ENCODE data around the gene LRRC73.
A peak's percentile ranks its signal among the peaks of the same experiment; 100 is the strongest.
"Not testable (repeated sequence)": the region's sequence is repeated elsewhere in the genome, so short reads cannot be mapped to it uniquely, and the experiment has no call there.

Gene LRRC73, protein sequence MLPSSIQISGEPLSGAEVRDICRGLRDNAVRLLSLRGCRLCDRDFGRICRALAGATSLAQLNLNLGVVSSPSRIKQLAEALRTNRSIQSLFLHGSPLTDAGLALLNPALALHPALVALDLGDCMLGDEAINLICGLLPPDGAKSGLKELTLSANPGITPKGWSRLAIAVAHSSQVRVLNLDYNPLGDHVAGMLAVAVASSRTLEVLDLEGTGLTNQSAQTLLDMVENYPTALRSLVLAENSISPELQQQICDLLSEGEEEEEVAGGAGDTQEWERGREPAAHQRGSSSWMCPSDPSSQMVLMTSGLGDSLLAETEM

DNA sequence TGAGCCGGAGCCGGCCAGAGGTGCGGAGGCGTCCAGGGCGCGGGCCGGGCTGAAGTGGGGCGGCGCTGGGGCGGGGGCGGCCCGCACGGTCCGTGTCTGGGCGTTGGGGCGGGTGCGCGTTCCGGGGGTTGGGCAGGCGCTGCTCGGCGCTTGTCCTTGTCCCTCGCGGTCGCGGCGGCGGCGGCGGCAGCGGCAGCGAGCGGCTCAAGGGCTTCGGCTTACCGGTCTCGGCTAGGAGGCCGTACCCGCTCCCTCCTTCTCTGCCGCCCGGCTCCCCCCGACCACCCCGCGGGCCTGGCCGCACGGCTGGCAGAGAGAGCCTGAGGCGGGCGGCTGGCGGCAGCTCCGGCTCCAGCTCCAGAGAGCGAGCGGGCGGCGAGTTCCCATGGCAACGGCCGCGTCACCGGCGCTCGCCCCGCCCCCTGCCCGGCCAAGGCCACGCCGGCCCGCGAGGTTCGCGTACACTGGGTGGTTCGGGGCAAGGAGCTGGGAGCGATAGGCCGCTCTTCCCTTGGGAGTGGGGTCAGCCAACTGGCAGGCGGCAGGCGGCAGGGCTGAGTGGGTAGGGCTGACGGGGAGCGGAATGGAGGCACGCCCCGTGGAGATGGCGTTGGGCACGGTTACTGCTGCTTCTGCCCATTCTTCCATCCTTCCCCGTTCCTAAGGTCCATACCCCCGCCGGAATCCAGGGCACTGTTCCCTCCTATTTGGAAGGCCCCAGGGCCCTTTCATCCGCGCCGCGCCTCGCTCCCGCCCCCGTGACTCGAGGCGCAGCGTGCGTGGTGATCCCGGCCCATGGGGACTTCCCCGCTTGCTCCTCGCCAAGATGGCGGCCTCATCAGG, at the start of gene LRRC73:
TSS of gene LRRC73 (minus strand) at position 363 of the 843 bp plus-strand sequence. CDS start 561 bp downstream, outside the sequence.
- H3K4me3 ChIP-seq (ENCODE audit: low read length): peak within 1 kb of the TSS; percentile 50; the same call in 1 of the 2 replicates
- no peak for TF ChIP-seq ZNF274 (IDR thresholded peaks at IDR 0.05; ENCODE audit: low read depth, low read length)

DNA sequence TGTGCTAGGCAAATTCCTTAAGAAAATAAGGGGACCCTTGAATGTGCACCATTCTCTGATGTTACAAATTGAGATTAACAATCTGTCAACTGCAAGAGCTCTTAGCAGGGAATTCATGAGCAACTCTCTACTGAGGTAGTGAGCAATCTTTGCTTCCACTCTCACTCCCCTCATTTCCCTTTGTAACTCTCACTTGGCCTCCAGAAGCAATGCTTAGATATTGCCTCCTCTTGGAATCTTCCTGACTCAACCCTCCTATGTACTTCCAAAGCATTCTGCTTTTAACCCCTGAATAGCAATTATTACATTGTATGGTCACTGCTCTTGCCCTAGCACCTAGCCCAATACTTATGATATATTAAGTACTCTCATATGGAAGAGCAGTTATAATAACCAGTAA, 49.2 kb upstream of the LRRC73 start:
- no peak for TF ChIP-seq ZNF274 (IDR thresholded peaks at IDR 0.05; ENCODE audit: low read depth, low read length)
- H3K4me3 ChIP-seq (ENCODE audit: low read length): no peak overlapping the region

DNA sequence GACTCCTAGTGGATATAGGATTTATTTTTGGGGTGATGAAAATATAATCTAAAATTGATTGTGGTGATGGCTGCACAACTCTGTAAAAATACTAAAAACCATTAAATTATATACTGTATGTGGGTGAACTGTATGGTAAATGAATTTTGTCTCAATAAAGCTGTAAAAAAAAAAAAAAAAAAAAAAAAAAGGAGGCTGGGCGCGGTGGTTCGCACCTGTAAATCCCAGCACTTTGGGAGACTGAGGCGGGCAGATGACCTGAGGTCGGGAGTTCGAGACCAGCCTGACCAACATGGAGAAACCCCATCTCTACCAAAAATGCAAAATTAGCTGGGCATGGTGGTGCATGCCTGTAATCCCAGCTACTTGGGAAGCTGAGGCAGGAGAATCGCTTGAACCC, 47.5 kb upstream of the LRRC73 start:
- not testable (repeated sequence) for H3K4me3 ChIP-seq (ENCODE audit: low read length)

DNA sequence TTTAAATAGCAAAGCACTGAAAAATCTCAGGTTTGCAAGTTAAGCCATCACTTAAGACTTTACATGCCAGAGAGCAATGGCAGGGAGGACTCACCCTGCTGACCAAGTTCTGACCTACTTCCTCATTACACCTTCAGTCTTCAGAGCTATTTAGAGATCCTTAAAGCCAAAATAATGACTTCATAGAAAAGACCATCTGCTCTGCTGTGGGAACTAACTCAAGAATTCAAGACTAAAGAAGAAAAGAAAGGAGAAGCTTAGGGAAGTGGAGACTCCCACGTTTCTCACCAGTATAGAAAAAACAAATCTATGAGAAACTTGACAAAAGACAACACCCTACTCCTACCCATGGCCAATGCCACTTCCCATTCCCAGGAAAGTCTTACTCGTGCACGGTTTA, 37.1 kb upstream of the LRRC73 start:
- no peak overlapping the region for H3K4me3 ChIP-seq (ENCODE audit: low read length)
- no peak for TF ChIP-seq ZNF274 (IDR thresholded peaks at IDR 0.05; ENCODE audit: low read depth, low read length)

DNA sequence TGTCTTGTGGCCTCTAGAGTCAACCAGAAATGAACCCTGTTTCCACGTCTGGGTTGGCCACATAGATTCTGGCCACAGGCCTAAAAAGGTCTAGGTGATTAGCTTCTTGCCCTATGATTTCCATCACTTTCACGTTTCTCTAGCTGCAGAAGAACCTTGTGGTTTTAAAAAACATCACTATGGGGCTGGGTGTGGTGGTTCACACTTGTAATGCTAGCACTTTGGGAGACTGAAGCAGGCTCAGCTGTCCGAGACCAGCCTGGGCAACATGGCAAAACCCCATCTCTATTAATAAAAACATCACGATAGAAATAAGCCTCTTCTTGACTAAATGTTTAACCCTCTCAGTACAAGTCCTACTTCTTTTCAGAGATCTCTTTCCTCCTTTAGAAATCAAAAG, 34.3 kb upstream of the LRRC73 start:
- no peak overlapping the region for H3K4me3 ChIP-seq (ENCODE audit: low read length)
- no peak for TF ChIP-seq ZNF274 (IDR thresholded peaks at IDR 0.05; ENCODE audit: low read depth, low read length)

DNA sequence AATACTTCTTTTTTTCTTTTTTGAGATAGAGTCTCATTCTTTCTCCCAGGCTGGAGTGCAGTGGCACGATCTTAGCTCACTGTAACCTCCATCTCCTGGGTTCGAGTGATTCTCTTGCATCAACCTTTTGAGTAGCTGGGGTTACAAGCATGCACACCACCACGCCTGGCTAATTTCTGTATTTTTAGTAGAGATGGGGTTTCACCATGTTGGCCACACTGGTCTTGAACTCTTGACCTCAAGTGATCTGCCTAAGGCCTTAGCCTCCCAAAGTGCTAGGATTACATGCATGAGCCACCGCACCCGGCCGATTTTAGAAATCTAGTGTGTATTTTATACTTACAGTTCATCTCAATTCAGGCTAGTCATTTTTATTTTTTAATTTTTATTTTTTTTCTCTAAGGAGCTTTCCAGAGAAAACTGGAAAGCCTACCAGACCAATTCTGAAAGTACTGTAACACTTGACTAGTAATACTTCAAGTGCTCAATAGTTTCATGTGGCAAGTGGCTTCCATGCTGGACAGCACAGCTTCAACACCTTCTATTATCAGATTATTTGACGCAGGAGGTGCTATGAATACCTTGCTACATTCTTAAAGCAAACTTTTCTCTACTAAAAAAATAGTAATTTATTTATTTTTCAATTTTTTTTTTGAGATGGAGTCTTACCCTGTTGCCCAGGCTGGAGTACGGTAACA, 31.8 kb upstream of the LRRC73 start:
- TF ChIP-seq ZNF274 (IDR thresholded peaks at IDR 0.05; ENCODE audit: low read depth, low read length): no peak

DNA sequence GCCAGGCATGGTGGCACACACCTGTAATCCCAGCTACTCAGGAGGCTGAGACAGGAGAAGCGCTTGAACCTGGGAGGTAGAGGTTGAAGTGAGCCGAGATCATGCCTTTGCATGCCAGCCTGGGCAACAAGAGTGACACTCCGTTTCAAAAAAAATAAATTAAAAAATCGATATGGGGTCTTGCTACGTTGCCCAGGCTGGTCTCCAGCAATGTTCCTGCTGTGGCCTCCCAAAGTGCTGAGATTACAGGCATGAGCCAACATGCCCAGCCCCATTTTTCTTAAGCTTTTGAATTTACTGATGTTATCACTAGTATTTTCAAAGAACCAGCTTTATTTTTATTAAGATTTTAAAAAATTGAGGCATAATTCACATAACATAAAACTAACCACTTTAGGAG, 30.4 kb upstream of the LRRC73 start:
- no peak overlapping the region for H3K4me3 ChIP-seq (ENCODE audit: low read length)
- TF ChIP-seq ZNF274 (IDR thresholded peaks at IDR 0.05; ENCODE audit: low read depth, low read length): no peak

More for the DNA sequence above, 31.8 kb upstream of the LRRC73 start:
- H3K4me3 ChIP-seq (ENCODE audit: low read length): no peak overlapping the region; the same call in 1 of the 2 replicates

DNA sequence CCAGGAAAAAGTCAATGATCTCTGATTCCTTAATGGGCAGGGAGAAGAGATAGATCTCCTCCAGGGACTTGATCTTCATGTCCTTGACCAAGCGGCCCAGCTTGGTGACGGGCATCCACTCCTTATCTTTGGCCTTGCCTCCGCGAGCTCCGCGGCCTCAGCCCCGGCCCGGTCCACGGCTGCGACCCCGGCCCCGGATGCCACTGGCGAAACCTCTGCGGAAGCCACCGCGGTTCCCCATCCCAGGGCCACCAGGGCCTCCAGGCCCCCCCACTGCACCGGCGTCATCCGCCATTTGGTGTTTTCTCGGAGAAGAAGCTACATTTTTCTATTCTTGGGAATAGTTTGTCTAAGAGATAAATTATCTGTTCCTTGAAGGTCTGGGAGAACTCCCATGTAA, 29.3 kb upstream of the LRRC73 start:
- not testable (repeated sequence) for H3K4me3 ChIP-seq (ENCODE audit: low read length)

DNA sequence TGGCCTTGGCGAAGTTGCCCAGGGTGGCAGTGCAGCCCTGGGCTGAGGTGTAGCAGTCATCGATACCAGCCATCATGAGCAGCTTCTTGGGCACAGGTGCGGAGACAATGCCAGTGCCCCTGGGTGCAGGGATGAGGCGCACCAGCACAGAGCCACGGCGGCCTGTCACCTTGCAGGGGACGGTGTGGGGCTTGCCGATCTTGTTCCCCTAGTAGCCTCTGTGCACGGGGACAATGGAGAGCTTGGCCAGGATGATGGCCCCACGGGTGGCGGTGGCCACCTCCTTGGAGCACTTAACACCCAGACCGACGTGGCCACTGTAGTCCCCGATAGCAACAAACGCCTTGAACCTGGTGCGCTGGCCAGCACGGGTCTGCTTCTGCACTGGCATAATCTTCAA, 28.8 kb upstream of the LRRC73 start:
- H3K4me3 ChIP-seq (ENCODE audit: low read length): not testable (repeated sequence)

DNA sequence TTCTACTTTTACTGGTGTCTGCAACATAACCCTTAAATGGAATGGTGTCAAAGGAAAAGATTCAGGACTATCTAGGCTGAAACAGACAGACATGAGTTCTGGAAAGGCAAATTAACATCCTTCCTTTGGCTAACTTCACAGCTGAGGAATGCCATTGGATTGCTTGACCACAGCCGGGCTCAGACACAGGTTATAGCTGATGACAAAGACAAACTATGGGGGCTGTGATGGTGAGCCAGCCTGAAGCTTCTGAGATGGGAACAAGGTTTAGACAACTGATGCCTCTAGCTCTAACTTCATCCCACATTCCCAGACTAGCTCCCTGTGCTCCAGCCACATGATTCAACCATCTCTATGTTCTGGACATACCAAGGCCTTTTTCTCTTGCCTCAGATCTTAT, 22.1 kb upstream of the LRRC73 start:
- no peak for TF ChIP-seq ZNF274 (IDR thresholded peaks at IDR 0.05; ENCODE audit: low read depth, low read length)
- H3K4me3 ChIP-seq (ENCODE audit: low read length): no peak overlapping the region

DNA sequence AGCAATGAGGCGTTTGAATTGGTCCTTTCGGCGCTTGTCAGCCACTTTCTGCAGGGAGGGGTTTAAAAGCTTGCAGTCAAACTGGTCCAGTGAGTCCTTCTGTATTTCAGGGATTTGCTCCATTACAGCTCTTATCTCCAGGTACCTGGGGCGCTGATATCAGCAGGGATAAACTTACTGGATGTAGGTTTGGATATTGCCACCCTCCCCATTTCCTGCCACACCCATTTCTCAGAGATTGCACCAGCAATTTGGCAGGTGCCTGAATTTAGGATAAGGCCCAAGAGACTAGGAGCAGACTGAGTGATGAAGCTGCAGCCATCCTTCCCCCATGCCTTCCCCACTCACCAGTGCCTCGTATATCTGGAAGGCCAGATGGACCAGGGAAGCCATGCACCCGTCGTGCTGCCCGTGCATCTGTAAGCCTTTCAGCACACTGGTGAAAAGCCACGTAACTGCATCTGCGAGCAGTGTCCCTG, 14.4 kb upstream of the LRRC73 start:
- H3K4me3 ChIP-seq (ENCODE audit: low read length): no peak overlapping the region
- TF ChIP-seq ZNF274 (IDR thresholded peaks at IDR 0.05; ENCODE audit: low read depth, low read length): no peak

DNA sequence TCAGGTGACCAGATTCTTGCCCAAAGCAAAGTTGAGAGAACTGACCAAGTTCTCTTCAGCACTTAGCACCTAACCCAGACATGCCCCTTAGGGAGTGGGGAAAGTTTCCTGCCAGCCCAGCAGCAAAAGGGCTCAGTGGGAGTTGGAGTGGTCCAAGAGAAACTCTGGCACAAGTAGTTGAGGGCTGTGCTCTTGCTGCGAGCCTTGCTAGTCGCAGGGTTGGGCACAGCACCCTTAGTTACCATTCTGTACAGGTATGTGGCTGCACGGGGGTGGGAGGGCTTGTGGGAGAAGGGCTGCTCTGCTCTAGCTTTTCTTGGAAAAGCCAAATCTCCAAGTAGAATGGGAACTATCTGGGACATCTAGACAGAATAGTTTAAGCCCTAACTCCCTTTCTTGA, 13.1 kb upstream of the LRRC73 start:
- no peak for TF ChIP-seq ZNF274 (IDR thresholded peaks at IDR 0.05; ENCODE audit: low read depth, low read length)
- H3K4me3 ChIP-seq (ENCODE audit: low read length): no peak overlapping the region

DNA sequence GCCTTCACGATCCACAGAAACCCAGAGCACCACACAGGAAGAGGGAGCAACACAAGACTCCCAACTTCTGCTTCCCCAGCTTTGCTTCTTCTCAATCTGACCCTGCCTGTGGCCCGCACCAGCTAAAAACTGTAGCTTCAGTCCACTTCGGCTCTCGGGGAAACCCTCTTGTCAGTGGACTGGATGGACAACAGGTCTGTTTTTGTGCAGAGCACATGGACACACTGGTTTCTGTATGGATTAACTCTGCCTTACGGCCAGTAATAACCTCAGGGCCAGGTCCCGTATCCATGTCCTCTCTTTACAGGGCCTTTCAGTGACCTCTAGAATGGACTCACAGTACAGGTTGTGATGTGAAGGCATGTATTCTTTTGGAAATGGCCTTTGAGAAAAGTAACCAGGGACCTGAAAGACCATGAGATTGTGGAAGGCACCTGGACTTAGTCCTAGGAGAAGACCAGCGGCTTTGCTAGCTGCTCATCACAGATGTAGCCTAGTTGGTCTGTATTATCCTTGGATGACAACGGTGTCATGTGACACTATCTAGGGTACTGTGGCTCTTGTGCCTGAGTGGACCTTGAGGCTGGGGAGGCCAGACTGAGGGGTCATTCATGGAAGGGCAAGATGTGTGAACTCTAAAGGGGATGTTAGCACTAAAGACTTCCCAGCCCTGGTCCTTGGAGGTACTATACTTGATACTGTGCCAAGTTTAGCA, 12.6 kb upstream of the LRRC73 start:
- H3K4me3 ChIP-seq (ENCODE audit: low read length): no peak overlapping the region
- no peak for TF ChIP-seq ZNF274 (IDR thresholded peaks at IDR 0.05; ENCODE audit: low read depth, low read length)

DNA sequence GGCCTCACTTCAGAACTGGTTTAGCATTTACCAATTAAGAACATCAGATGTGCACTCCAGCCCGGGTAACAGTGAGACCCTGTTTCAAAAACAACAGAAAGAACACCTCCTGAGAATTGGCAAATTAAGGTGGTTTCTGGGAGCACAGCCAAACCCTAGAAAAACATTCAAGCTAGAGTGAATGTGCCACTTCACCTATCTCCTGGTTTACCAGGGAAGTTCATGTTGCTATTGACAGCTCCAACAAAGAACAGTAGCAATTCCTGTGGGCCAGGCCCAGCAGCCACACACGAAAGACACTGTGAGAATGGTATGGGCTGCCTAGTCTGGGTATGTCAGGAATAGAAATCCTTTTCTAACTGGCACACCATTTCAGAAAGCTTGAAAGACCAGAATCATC, 11.7 kb upstream of the LRRC73 start:
- no peak overlapping the region for H3K4me3 ChIP-seq (ENCODE audit: low read length)
- no peak for TF ChIP-seq ZNF274 (IDR thresholded peaks at IDR 0.05; ENCODE audit: low read depth, low read length)
